GM20431 (cell line): ENCODE data around the gene MRPS23.

ENCODE experiments used
- in situ Hi-C: fragments of 300-500 bp; cut with MseI, MboI; formaldehyde crosslinking; loops from one replicate; pipeline ENCODE4 v1.15.0; 2020; ENCODE audit warnings: low sequenced_read_pairs; ENCODE audit not compliant: unreplicated experiment

The MRPS23 gene

GRCh38 chr17:57849874-57850754 lies at the start of gene MRPS23:
TSS of gene MRPS23 (minus strand) at chr17:57850044. CDS start at chr17:57850010, 34 bp downstream.
- in situ Hi-C loops = loop anchor here (10.0 kb wide), 2 partner anchors 145 to 265 kb away; no protein-coding TSS in a partner anchor

- in situ Hi-C loops = no loop called here
Observed at GRCh38 chr17:57899391-57899790, 49.5 kb upstream of the MRPS23 start.

GRCh38 chr17:57898487-57899311 lies 48.9 kb upstream of the MRPS23 start:
- in situ Hi-C loops = no loop called here

- in situ Hi-C loops = no loop called here
Observed at GRCh38 chr17:57895382-57896060, 45.7 kb upstream of the MRPS23 start.

- in situ Hi-C loops = no loop called here
Observed at GRCh38 chr17:57894848-57895247, 45.0 kb upstream of the MRPS23 start.

GRCh38 chr17:57892820-57893595 lies 43.2 kb upstream of the MRPS23 start:
- in situ Hi-C loops = no loop called here

GRCh38 chr17:57892146-57892819 lies 42.4 kb upstream of the MRPS23 start:
- in situ Hi-C loops = no loop called here

GRCh38 chr17:57890857-57891232 lies 41.0 kb upstream of the MRPS23 start:
- in situ Hi-C loops = no loop called here

GRCh38 chr17:57889892-57890856 lies 40.3 kb upstream of the MRPS23 start:
- in situ Hi-C loops = no loop called here

GRCh38 chr17:57889252-57889651 lies 39.4 kb upstream of the MRPS23 start:
- in situ Hi-C loops = no loop called here

GRCh38 chr17:57888311-57889216 lies 38.7 kb upstream of the MRPS23 start:
- in situ Hi-C loops = no loop called here

GRCh38 chr17:57887161-57887560 lies 37.3 kb upstream of the MRPS23 start:
- in situ Hi-C loops = no loop called here

- in situ Hi-C loops = no loop called here
Observed at GRCh38 chr17:57886020-57886419, 36.2 kb upstream of the MRPS23 start.

- in situ Hi-C loops = no loop called here
Observed at GRCh38 chr17:57885148-57885915, 35.5 kb upstream of the MRPS23 start.

GRCh38 chr17:57881783-57882351 lies 32.0 kb upstream of the MRPS23 start:
- in situ Hi-C loops = no loop called here

GRCh38 chr17:57881143-57881542 lies 31.3 kb upstream of the MRPS23 start:
- in situ Hi-C loops = no loop called here
